MG63 (cell line): ENCODE data around the gene CORO6. TPM values are rescaled to one million over a fixed set of nuclear protein-coding genes. Genes with fewer than 3 reads are reported as not detected.
A peak's percentile ranks its signal among the peaks of the same experiment; 100 is the strongest.

Experiments
- DNase-seq: peaks from one replicate; pipeline ENCODE4 v3.0.0-alpha.2; 2020
- H3K27me3 ChIP-seq: fragments of 250-450 bp; sonication (Bioruptor Pico); 2 replicates; pipeline ENCODE4 v1.5.1; 2020; ENCODE audit warnings: mild to moderate bottlenecking, moderate library complexity
- H3K36me3 ChIP-seq: fragments of 250-450 bp; sonication (Bioruptor Pico); 2 replicates; pipeline ENCODE4 v1.5.1; 2020; ENCODE audit warnings: mild to moderate bottlenecking, moderate library complexity
- H3K4me3 ChIP-seq: fragments of 250-450 bp; sonication (Bioruptor Pico); 2 replicates; pipeline ENCODE4 v1.5.1; 2020; ENCODE audit warnings: mild to moderate bottlenecking, moderate library complexity
- H3K9me3 ChIP-seq: fragments of 250-450 bp; sonication (Bioruptor Pico); 2 replicates; pipeline ENCODE4 v1.5.1; 2020; ENCODE audit warnings: mild to moderate bottlenecking, moderate library complexity
- total RNA-seq: library from RNA; depleted of rRNA; stranded (reverse); fragments of >200 nt; shearing (Covaris generic); gene quantifications from 2 replicates; pipeline ENCODE4 v1.2.3, GENCODE V29; 2014; ENCODE audit warnings: low replicate concordance

The CORO6 gene
- total RNA-seq, 1 experiment from 2014 or later = 1.2 TPM

DNA sequence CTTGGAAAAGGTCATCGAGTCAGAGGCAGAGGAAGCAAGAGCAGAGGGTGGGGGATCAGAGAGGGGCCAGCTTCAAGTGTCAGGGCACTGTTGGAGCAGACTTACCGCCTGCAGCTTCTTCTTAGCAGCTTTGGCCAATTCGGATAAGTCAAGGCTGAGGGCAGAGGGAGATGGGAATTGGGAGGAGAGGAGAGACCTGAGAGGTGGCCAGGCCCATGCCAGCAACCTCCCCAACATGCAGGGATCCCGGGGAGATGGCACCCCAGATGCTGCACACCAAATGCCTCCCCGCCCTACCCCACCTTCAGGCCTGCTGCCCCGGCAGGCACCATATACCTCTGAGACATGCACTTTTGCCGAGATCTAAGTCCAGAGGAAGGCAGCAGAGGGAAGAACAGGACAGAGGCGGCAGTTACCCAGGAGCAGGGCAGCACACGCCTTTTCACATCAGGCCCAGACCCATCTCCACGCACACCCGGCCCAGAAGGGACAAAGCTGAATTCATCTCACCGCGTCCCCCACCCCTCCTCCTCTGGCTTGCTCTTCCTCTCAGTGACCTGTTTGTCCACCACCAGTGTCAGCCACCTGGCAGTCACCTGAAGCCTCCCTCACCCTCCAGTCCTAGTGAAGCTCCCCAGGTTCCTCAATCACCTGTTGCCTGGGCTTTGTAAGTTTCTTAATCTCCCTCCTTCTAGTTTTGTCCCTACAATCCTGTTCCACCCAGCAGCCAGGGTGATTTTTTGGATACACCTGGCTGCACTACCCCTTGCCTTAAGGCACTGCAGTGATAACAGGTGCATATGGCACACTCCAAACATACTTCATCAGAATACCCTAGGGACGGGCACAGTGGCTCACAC lies 43.9 kb downstream of the CORO6 start:
- Histone ChIP-seq H3K4me3 (no peak overlapping the region), H3K27me3 (no peaks in the 10 kb centered on the region), H3K9me3 (no peaks in the 10 kb centered on the region), H3K36me3 (peaks cover 84% of the 10 kb centered on the region)
- no peak for DNase-seq

DNA sequence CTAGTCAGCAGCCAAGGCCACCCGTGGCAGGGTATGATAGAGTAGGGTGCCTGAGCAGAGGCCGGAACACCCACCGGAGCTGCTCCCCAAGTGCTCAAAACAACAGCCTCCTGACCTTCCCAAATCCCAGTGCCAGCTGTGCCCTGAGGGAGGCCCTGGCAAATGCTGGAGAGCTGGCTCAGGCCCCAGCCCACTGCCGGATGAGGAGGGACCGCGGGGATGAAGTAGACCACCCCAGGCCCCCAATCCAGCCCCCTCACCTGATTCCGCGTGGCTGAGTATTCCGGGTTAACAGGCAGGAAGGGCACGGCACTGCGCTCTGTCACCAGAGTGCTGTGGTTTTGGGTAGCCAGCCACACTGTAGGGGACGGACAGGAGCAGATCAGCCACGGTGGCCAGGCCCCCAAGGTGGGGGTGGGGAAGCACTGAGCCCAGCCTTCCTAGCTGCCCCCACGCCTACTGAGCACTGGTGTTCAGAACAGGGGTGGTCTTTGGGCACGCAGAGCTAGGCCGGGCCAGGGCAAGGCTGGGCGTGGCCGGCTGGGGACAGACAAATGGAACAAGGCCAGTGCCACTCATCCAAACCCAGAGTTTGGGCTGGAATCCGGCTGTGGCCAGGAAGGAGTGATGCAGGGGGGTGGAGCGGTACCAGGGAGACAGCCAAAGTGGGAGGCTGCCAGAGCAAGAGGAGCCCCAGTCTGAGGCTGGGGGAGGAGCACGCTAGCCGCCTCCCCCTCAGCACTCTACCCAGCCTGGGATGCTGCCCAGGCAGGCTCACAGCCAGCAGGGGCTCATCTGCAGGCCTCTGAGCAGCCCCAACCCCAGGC lies 45.1 kb downstream of the CORO6 start:
- peaks cover 84% of the 10 kb centered on the region for H3K36me3 ChIP-seq
- DNase-seq = peak; percentile 44
- H3K4me3 ChIP-seq = no peak overlapping the region
- no peaks in the 10 kb centered on the region for H3K27me3 ChIP-seq
- no peaks in the 10 kb centered on the region for H3K9me3 ChIP-seq

GRCh38 chr17:29577001-29577370 lies 45.7 kb downstream of the CORO6 start:
- Histone ChIP-seq H3K36me3 (peaks cover 79% of the 10 kb centered on the region), H3K9me3 (no peaks in the 10 kb centered on the region), H3K4me3 (no peak overlapping the region), H3K27me3 (no peaks in the 10 kb centered on the region)
- DNase-seq = no peak

GRCh38 chr17:29576214-29577000 lies 46.3 kb downstream of the CORO6 start:
- DNase-seq = no peak
- no peaks in the 10 kb centered on the region for H3K9me3 ChIP-seq
- H3K27me3 ChIP-seq = no peaks in the 10 kb centered on the region
- no peak overlapping the region for H3K4me3 ChIP-seq
- H3K36me3 ChIP-seq = peaks cover 73% of the 10 kb centered on the region

DNA sequence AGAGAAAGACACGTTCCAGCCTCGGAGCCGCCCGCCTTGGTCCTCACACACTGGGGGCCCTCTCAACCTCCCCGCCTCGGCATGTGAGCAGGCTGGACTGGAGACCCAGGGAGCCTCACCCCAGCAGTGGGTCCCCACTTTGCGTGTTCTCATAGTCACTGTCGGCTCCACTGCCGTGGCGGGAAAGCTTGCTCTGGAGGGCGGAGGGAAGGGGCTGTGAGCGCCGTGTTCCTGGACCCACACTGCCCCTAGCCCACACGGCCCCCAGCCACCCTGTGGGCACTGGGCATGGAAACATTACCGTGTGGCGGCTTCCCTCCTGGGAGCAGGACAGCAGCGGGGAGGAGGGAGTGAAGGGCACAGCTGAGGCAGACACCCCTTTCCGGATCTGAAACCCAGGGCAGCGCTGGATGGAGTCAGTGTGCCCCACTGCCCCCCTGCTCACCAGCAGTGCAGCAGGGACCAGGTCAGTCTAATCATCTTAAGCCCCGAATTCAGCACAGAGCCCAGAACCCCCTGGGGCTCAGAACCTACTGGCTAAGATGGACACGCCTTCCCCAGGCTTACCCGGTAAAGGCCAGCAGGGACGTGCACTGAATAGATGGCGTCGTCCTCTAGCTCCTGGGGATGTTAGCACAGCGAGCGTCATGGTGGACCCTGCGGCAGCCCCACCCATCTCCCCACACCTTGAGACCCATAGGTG lies 47.0 kb downstream of the CORO6 start:
- H3K36me3 ChIP-seq = peaks cover 66% of the 10 kb centered on the region
- no peaks in the 10 kb centered on the region for H3K9me3 ChIP-seq
- no peaks in the 10 kb centered on the region for H3K27me3 ChIP-seq
- no peak overlapping the region for H3K4me3 ChIP-seq
- no peak for DNase-seq

GRCh38 chr17:29574732-29575510 lies 47.8 kb downstream of the CORO6 start:
- Histone ChIP-seq H3K36me3 (peaks cover 60% of the 10 kb centered on the region), H3K27me3 (no peaks in the 10 kb centered on the region), H3K9me3 (no peaks in the 10 kb centered on the region), H3K4me3 (no peak overlapping the region)
- DNase-seq = no peak

- Histone ChIP-seq H3K27me3 (no peaks in the 10 kb centered on the region), H3K9me3 (no peaks in the 10 kb centered on the region), H3K36me3 (peaks cover 52% of the 10 kb centered on the region), H3K4me3 (no peak overlapping the region)
- DNase-seq = no peak
Observed at GRCh38 chr17:29573871-29574731, 48.6 kb downstream of the CORO6 start.

GRCh38 chr17:29573558-29573869 lies 49.2 kb downstream of the CORO6 start:
- no peak for DNase-seq
- Histone ChIP-seq H3K36me3 (peaks cover 48% of the 10 kb centered on the region), H3K9me3 (no peaks in the 10 kb centered on the region), H3K27me3 (no peaks in the 10 kb centered on the region), H3K4me3 (no peak overlapping the region)

- Histone ChIP-seq H3K9me3 (no peaks in the 10 kb centered on the region), H3K27me3 (no peaks in the 10 kb centered on the region), H3K4me3 (no peak overlapping the region), H3K36me3 (peaks cover 43% of the 10 kb centered on the region)
- DNase-seq = no peak
Observed at GRCh38 chr17:29572691-29573557, 49.8 kb downstream of the CORO6 start.

GRCh38 chr17:29571883-29572681 lies 50.6 kb downstream of the CORO6 start:
- peaks cover 35% of the 10 kb centered on the region for H3K36me3 ChIP-seq
- no peaks in the 10 kb centered on the region for H3K27me3 ChIP-seq
- no peaks in the 10 kb centered on the region for H3K9me3 ChIP-seq
- no peak overlapping the region for H3K4me3 ChIP-seq
- DNase-seq = no peak

- no peak overlapping the region for H3K4me3 ChIP-seq
- no peaks in the 10 kb centered on the region for H3K27me3 ChIP-seq
- peaks cover 29% of the 10 kb centered on the region for H3K36me3 ChIP-seq
- no peaks in the 10 kb centered on the region for H3K9me3 ChIP-seq
- no peak for DNase-seq
Observed at GRCh38 chr17:29571486-29571882, 51.2 kb downstream of the CORO6 start.

GRCh38 chr17:29570521-29570920 lies 52.2 kb downstream of the CORO6 start:
- Histone ChIP-seq H3K27me3 (no peaks in the 10 kb centered on the region), H3K9me3 (no peaks in the 10 kb centered on the region), H3K4me3 (no peak overlapping the region), H3K36me3 (peaks cover 19% of the 10 kb centered on the region)
- DNase-seq = no peak

GRCh38 chr17:29569245-29569950 lies 53.3 kb downstream of the CORO6 start:
- Histone ChIP-seq H3K27me3 (no peaks in the 10 kb centered on the region), H3K4me3 (peak overlapping the region; percentile 64), H3K36me3 (peaks cover 10% of the 10 kb centered on the region), H3K9me3 (no peaks in the 10 kb centered on the region)
- DNase-seq = peak; percentile 35
